HEK293 (cell line): ENCODE results near the gene CBX1.
A peak's percentile ranks its signal among the peaks of the same experiment; 100 is the strongest.

Experiments used
- CTCF ChIA-PET: fragments of 350-600 bp; formaldehyde crosslinking; extraction: SDS; loops from one replicate; lab custom pipeline; 2021; ENCODE audit warnings: antibody characterized with exemption; lab: Yijun Ruan, JAX
- POLR2A ChIA-PET: fragments of 300-600 bp; formaldehyde crosslinking; extraction: SDS; loops from one replicate; lab custom pipeline; 2020; ENCODE audit warnings: antibody characterized with exemption, inconsistent platforms; lab: Yijun Ruan, JAX
- H3K27ac ChIP-seq: fragments of 200-500 bp; sonication (Bioruptor generic); 2 replicates; pipeline ENCODE4 v1.5.1; 2014; ENCODE audit warnings: low read depth, low read length, control low read depth, inconsistent platforms; ENCODE audit errors: extremely low read depth
- H3K36me3 ChIP-seq, 2 experiments: fragments of 200-500 bp in 1 of 2; sonication (Bioruptor generic) in 1 of 2; 1 replicate in 1 of 2; 2 replicates in 1 of 2; pipeline ENCODE4 v1.5.1; 2014 to 2017; ENCODE audit warnings: inconsistent platforms in 2 of 2, low read length in 2 of 2; ENCODE audit not compliant: control insufficient read depth in 2 of 2, insufficient read depth in 1 of 2
- H3K4me1 ChIP-seq: fragments of 200-500 bp; sonication (Bioruptor generic); 2 replicates; pipeline ENCODE4 v1.5.1; 2014; ENCODE audit warnings: mild to moderate bottlenecking, low read length, inconsistent platforms; ENCODE audit not compliant: control insufficient read depth, insufficient read depth
- H3K4me3 ChIP-seq: 2 replicates; pipeline ENCODE4 v1.5.1; 2011; ENCODE audit warnings: low read depth, mild to moderate bottlenecking, control low read depth, low read length, moderate library complexity
- H3K9me3 ChIP-seq: fragments of 200-500 bp; sonication (Bioruptor generic); 2 replicates; pipeline ENCODE4 v1.5.1; 2014; ENCODE audit warnings: low read depth, low read length, inconsistent platforms; ENCODE audit not compliant: control insufficient read depth, insufficient read depth
- FEZF1 ChIP-seq: fragments of 450-650 bp; formaldehyde crosslinking; IDR thresholded peaks from 2 replicates; pipeline ENCODE4 v1.5.1; 2016; ENCODE audit warnings: missing biosample characterization, missing genetic modification characterization
- IKZF3 ChIP-seq: fragments of 450-650 bp; IDR thresholded peaks from 2 replicates; pipeline ENCODE4 v1.5.0; 2018; ENCODE audit warnings: missing biosample characterization, mild to moderate bottlenecking, missing genetic modification characterization, moderate library complexity
- PBX3 ChIP-seq: sonication (generic); formaldehyde crosslinking; IDR thresholded peaks from 2 replicates; pipeline ENCODE4 v1.8.1; 2022; ENCODE audit warnings: mild to moderate bottlenecking, moderate library complexity, missing genetic modification reagents
- PRDM6 ChIP-seq: fragments of 450-650 bp; formaldehyde crosslinking; IDR thresholded peaks from 2 replicates; pipeline ENCODE4 v1.5.1; 2017; ENCODE audit warnings: missing biosample characterization, missing genetic modification characterization
- SCRT1 ChIP-seq: fragments of 450-650 bp; formaldehyde crosslinking; IDR thresholded peaks from 2 replicates; pipeline ENCODE4 v1.5.1; 2016; ENCODE audit warnings: missing biosample characterization, missing genetic modification characterization, borderline replicate concordance
- ZBTB17 ChIP-seq: fragments of 450-650 bp; formaldehyde crosslinking; IDR thresholded peaks from 2 replicates; pipeline ENCODE4 v1.5.1; 2016; ENCODE audit warnings: missing biosample characterization, missing genetic modification characterization
- ZBTB21 ChIP-seq: fragments of 450-650 bp; formaldehyde crosslinking; IDR thresholded peaks from 2 replicates; pipeline ENCODE4 v1.5.1; 2017; ENCODE audit warnings: missing biosample characterization, missing genetic modification characterization
- ZFHX2 ChIP-seq: fragments of 450-650 bp; formaldehyde crosslinking; conservative IDR thresholded peaks from 2 replicates; pipeline ENCODE4 v1.5.1; 2016; ENCODE audit warnings: missing biosample characterization, missing genetic modification characterization
- ZNF18 ChIP-seq: fragments of 450-650 bp; formaldehyde crosslinking; IDR thresholded peaks from 2 replicates; pipeline ENCODE4 v1.5.1; 2016; ENCODE audit warnings: missing biosample characterization, missing genetic modification characterization
- ZNF211 ChIP-seq: fragments of 450-650 bp; formaldehyde crosslinking; IDR thresholded peaks from 2 replicates; pipeline ENCODE4 v1.5.1; 2016; ENCODE audit warnings: low read depth, missing biosample characterization, missing genetic modification characterization
- ZNF274 ChIP-seq, 2 experiments: fragments of 200-500 bp in 1 of 2; fragments of 450-650 bp in 1 of 2; sonication (Bioruptor generic) in 1 of 2; formaldehyde crosslinking in 1 of 2; IDR thresholded peaks; 2 replicates each; pipeline versions ENCODE4 v1.5.1 to v1.6.1; 2014 to 2016; ENCODE audit warnings: borderline replicate concordance in 1 of 2, inconsistent platforms in 1 of 2, low read length in 1 of 2, missing biosample characterization in 1 of 2, missing genetic modification characterization in 1 of 2
- ZNF292 ChIP-seq: fragments of 450-650 bp; formaldehyde crosslinking; IDR thresholded peaks from 2 replicates; pipeline ENCODE4 v1.5.1; 2016; ENCODE audit warnings: low read depth, missing biosample characterization, missing genetic modification characterization, borderline replicate concordance
- ZNF311 ChIP-seq: fragments of 450-650 bp; formaldehyde crosslinking; IDR thresholded peaks from 2 replicates; pipeline ENCODE4 v1.5.1; 2017; ENCODE audit warnings: missing biosample characterization, missing genetic modification characterization, borderline replicate concordance
- ZNF341 ChIP-seq: fragments of 450-650 bp; formaldehyde crosslinking; IDR thresholded peaks from 2 replicates; pipeline ENCODE4; 2016; ENCODE audit warnings: low read depth, missing biosample characterization, missing genetic modification characterization
- ZNF366 ChIP-seq: fragments of 450-650 bp; formaldehyde crosslinking; conservative IDR thresholded peaks from 2 replicates; pipeline ENCODE4 v1.5.1; 2016; ENCODE audit warnings: missing biosample characterization, missing genetic modification characterization
- ZNF571 ChIP-seq: fragments of 450-650 bp; formaldehyde crosslinking; IDR thresholded peaks from 2 replicates; pipeline ENCODE4 v1.5.0; 2017; ENCODE audit warnings: missing biosample characterization, missing genetic modification characterization
- ZNF600 ChIP-seq: fragments of 450-650 bp; formaldehyde crosslinking; IDR thresholded peaks from 2 replicates; pipeline ENCODE4 v1.5.1; 2016; ENCODE audit warnings: missing biosample characterization, missing genetic modification characterization
- ZNF664 ChIP-seq: fragments of 450-650 bp; formaldehyde crosslinking; IDR thresholded peaks from 2 replicates; pipeline ENCODE4 v1.5.1; 2016; ENCODE audit warnings: missing biosample characterization, missing genetic modification characterization
- ZNF76 ChIP-seq: fragments of 450-650 bp; formaldehyde crosslinking; IDR thresholded peaks from 2 replicates; pipeline ENCODE4; 2016; ENCODE audit warnings: low read depth, missing biosample characterization, missing genetic modification characterization, borderline replicate concordance
- ZNF776 ChIP-seq: fragments of 450-650 bp; formaldehyde crosslinking; IDR thresholded peaks from 2 replicates; pipeline ENCODE4 v1.5.0; 2017; ENCODE audit warnings: missing biosample characterization, missing genetic modification characterization, borderline replicate concordance
- ZSCAN23 ChIP-seq: fragments of 450-650 bp; formaldehyde crosslinking; IDR thresholded peaks from 2 replicates; pipeline ENCODE4 v1.5.1; 2016; ENCODE audit warnings: missing biosample characterization, missing genetic modification characterization
- TF ChIP-seq, protein P1 (sequence below): fragments of 450-650 bp; formaldehyde crosslinking; IDR thresholded peaks from 2 replicates; pipeline ENCODE4 v1.5.1; 2016; ENCODE audit warnings: missing biosample characterization, missing genetic modification characterization
- TF ChIP-seq, protein P2 (sequence below): fragments of 450-650 bp; formaldehyde crosslinking; optimal IDR thresholded peaks from 2 replicates; pipeline ENCODE3; 2016; ENCODE audit warnings: missing biosample characterization, mild to moderate bottlenecking, missing genetic modification characterization

Gene CBX1

DNA sequence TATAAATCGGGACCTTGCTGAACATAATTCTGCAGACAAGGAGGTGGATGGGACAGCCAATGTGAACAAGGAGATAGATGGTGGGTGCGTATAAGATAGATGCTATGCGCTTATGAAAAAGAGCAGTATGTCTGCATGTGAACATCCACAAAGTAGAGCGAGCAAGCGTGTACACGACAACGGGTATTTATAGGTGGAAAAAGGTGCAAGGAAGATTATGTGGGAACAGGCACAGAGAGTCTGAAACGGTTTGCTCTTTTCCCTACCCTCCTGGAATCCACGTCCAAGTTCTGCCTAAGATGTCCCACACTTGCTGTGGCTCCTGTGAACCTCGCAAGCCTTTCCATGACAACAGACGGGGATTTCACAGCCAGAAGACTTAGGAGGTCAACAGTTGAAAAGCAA lies 49.3 kb upstream of the CBX1 start:
- ChIA-PET POLR2A (no interaction called here), CTCF (interaction anchor here (0.6 to 2.3 kb wide), 7 partner anchors 15 to 729 kb away, joined by 3 to 9 read pairs (median 4); no protein-coding TSS in a partner anchor)
- H3K4me3 ChIP-seq, result no peak overlapping the region

GRCh38 chr17:48149787-48150463 lies 48.6 kb upstream of the CBX1 start:
- H3K4me1 ChIP-seq, result peaks cover 23% of the 10 kb centered on the region
- ChIA-PET CTCF (interaction anchor here (0.9 to 2.6 kb wide), 6 partner anchors 15 to 203 kb away, joined by 3 to 7 read pairs (median 4); no protein-coding TSS in a partner anchor), POLR2A (no interaction called here)
- no peak overlapping the region for H3K4me3 ChIP-seq
- no peak overlapping the region for H3K27ac ChIP-seq
- H3K9me3 ChIP-seq, result no peaks in the 10 kb centered on the region
- no peaks in the 10 kb centered on the region for H3K36me3 ChIP-seq
- TF ChIP-seq, protein P1, sequence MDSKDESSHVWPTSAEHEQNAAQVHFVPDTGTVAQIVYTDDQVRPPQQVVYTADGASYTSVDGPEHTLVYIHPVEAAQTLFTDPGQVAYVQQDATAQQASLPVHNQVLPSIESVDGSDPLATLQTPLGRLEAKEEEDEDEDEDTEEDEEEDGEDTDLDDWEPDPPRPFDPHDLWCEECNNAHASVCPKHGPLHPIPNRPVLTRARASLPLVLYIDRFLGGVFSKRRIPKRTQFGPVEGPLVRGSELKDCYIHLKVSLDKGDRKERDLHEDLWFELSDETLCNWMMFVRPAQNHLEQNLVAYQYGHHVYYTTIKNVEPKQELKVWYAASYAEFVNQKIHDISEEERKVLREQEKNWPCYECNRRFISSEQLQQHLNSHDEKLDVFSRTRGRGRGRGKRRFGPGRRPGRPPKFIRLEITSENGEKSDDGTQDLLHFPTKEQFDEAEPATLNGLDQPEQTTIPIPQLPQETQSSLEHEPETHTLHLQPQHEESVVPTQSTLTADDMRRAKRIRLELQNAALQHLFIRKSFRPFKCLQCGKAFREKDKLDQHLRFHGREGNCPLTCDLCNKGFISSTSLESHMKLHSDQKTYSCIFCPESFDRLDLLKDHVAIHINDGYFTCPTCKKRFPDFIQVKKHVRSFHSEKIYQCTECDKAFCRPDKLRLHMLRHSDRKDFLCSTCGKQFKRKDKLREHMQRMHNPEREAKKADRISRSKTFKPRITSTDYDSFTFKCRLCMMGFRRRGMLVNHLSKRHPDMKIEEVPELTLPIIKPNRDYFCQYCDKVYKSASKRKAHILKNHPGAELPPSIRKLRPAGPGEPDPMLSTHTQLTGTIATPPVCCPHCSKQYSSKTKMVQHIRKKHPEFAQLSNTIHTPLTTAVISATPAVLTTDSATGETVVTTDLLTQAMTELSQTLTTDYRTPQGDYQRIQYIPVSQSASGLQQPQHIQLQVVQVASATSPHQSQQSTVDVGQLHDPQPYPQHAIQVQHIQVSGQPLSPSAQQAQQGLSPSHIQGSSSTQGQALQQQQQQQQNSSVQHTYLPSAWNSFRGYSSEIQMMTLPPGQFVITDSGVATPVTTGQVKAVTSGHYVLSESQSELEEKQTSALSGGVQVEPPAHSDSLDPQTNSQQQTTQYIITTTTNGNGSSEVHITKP (tag by site-specific recombination), result peak; percentile 46; the same call in 1 of the 2 replicates
- no peak for TF ChIP-seq PBX3 (CRISPR knock-in tag)
- TF ChIP-seq ZBTB21 (tag by site-specific recombination), result no peak
- peak; percentile 37; the same call in 1 of the 2 replicates for TF ChIP-seq PRDM6 (tag by site-specific recombination)
- no peak for TF ChIP-seq ZNF366 (tag by site-specific recombination)
- TF ChIP-seq ZNF571, result no peak
- peak; percentile 67 for TF ChIP-seq ZNF664 (tag by site-specific recombination)

More for the DNA sequence above, 49.3 kb upstream of the CBX1 start:
- TF ChIP-seq ZNF341 (tag by site-specific recombination), result peak; percentile 86
- TF ChIP-seq ZNF274 (IDR thresholded peaks at IDR 0.05; ENCODE audit: low read length), result no peak
- no peak for TF ChIP-seq ZNF274 (tag by site-specific recombination; IDR thresholded peaks at IDR 0.05; ENCODE audit: borderline replicate concordance)
- TF ChIP-seq ZBTB17 (tag by site-specific recombination), result peak; percentile 51
- TF ChIP-seq, protein P1 (tag by site-specific recombination), result peak; percentile 52
- TF ChIP-seq ZNF776 (tag by site-specific recombination), result no peak
- TF ChIP-seq ZNF292 (tag by site-specific recombination), result no peak
- TF ChIP-seq FEZF1 (tag by site-specific recombination), result peak; percentile 93
- TF ChIP-seq ZNF600, result peak; percentile 31; the same call in 1 of the 2 replicates
- TF ChIP-seq ZFHX2 (tag by site-specific recombination), result no peak
- TF ChIP-seq ZNF76, result no peak
- TF ChIP-seq ZNF18 (tag by site-specific recombination), result no peak
- TF ChIP-seq, protein P2, sequence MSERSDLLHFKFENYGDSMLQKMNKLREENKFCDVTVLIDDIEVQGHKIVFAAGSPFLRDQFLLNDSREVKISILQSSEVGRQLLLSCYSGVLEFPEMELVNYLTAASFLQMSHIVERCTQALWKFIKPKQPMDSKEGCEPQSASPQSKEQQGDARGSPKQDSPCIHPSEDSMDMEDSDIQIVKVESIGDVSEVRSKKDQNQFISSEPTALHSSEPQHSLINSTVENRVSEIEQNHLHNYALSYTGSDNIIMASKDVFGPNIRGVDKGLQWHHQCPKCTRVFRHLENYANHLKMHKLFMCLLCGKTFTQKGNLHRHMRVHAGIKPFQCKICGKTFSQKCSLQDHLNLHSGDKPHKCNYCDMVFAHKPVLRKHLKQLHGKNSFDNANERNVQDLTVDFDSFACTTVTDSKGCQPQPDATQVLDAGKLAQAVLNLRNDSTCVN (tag by site-specific recombination), result no peak
- TF ChIP-seq ZNF311 (tag by site-specific recombination), result no peak
- TF ChIP-seq SCRT1 (tag by site-specific recombination), result no peak
- TF ChIP-seq ZNF211 (tag by site-specific recombination), result no peak
- TF ChIP-seq ZSCAN23 (tag by site-specific recombination), result no peak
- peak; percentile 33; the same call in 1 of the 2 replicates for TF ChIP-seq IKZF3
- Histone ChIP-seq H3K4me1 (peaks cover 23% of the 10 kb centered on the region), H3K36me3 (no peaks in the 10 kb centered on the region), H3K9me3 (no peaks in the 10 kb centered on the region), H3K27ac (no peak overlapping the region)
